HG02943 (cell line): ENCODE results near the gene ECE1.
"Not testable (repeated sequence)": the region's sequence is repeated elsewhere in the genome, so short reads cannot be mapped to it uniquely, and the experiment has no call there.

Source experiments
- ATAC-seq: cut with Tn5 transposase; IDR thresholded peaks from one replicate; pipeline ENCODE4 v1.9.1; 2021; ENCODE audit warnings: mild to moderate bottlenecking, low read depth, moderate library complexity; ENCODE audit not compliant: unreplicated experiment

The ECE1 gene

GRCh38 chr1:21189906-21190500, 100.3 kb downstream of the ECE1 start:
- no peak for ATAC-seq

DNA sequence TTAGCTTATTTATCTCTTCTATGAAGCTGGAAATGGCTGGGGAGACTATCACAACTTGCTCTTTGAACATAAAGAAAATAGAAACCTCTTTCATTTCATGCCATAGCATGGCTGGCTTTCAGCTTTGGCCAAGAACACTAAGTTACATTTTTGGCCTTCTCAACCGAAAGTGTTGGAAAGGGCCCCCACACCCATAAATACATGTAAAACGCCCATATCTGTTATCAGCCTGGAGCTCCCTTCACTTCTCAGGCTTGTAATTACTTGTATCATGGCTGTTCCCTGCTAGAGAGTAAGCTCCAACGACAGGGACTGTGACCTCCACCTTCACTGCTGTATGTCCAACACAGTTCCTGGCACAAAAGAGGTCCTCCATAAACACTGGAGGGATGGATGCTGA, 100.8 kb downstream of the ECE1 start:
- ATAC-seq, result no peak

GRCh38 chr1:21188235-21188634, 102.0 kb downstream of the ECE1 start:
- no peak for ATAC-seq

DNA sequence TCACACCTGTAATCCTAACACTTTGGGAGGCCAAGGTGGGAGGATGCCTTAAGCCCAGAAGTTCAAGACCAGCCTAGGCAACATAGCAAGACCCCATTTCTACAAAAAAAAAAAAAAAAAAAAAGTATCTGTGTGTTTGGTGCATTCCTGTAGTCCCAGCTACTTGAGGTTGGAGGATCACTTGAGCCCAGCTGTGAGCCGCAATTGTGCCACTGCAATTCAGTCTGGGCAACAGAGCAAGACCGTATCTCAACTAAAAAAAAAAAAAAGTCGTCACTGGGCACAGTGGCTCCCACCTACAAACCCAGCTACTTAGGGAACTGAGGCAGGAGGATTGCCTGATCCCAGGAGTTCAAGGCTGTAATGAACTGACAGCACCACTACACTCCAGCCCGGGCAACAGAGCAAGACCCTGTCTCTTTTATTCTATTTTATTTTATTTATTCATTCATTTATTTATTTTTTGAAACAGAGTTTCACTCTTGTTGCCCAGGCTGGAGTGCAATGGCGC, 105.0 kb downstream of the ECE1 start:
- ATAC-seq, result no peak

GRCh38 chr1:21184276-21184675, 106.0 kb downstream of the ECE1 start:
- no peak for ATAC-seq

DNA sequence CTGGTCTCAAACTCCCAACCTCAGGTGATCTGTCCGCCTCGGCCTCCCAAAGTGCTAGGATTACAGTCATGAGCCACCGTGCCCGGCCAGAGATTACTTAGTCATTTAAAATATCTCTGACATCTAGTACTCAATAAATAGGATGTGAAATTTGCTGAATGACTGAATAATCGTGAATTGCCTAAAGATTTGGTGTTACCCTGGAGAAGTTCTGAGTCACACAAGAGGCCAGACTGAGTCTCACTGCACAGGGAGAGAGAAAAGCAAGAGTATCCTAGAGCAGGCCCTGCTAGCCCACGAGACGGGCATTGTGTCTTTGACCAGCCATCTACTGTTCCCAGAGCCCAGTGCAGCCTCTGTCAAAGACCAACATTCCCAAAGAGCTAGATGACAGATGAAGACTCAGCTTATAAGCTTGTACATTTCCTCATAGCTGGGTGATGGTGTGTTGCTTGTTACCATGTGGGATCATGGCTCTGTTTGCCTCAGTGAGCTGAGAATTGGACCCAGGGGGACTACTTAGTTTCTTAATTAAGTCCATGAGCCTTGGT, 108.0 kb downstream of the ECE1 start:
- no peak for ATAC-seq

DNA sequence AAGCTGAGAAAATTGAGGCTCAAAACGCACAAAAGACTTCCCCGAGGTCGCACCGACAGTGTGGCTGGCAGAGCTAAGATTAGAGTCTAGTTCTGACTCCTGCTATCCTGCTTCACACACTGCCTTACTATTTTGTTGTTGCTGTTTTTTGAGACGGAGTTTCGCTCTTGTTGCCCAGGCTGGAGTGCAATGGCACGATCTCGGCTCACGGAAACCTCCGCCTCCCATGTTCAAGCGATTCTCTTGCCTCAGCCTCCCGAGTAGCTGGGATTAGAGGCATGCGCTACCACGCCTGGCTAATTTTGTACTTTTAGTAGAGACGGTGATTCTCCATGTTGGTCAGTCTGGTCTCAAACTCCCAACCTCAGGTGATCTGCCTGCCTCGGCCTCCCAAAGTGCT, 112.0 kb downstream of the ECE1 start:
- not testable (repeated sequence) for ATAC-seq

- ATAC-seq, result peak; percentile 91
These were observed 113.4 kb downstream of the ECE1 start, which contains the start of gene EIF4G3 for GRCh38 chr1:21176586-21177555. Gene EIF4G3, minus strand, starts transcription at chr1:21176897. Its CDS starts 174,155 bp downstream, at chr1:21002742.

GRCh38 chr1:21175670-21176581, 114.3 kb downstream of the ECE1 start:
- peak; percentile 10 for ATAC-seq

DNA sequence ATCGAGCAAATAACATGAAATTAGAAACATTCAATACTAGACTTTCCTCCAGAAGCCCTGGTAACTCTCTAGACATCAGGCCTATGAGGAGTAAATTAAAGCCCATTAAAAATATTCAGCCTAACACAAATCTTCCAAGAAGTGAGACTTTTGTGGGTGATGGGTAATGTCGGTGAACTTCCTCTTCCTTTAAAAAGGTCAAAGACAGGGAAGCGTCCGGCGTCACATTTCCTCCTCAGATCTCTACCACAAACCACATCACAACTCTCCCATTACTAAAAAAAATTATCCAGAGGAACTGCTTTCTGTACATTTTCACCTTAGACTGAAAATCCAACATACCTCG, 115.0 kb downstream of the ECE1 start:
- no peak for ATAC-seq

DNA sequence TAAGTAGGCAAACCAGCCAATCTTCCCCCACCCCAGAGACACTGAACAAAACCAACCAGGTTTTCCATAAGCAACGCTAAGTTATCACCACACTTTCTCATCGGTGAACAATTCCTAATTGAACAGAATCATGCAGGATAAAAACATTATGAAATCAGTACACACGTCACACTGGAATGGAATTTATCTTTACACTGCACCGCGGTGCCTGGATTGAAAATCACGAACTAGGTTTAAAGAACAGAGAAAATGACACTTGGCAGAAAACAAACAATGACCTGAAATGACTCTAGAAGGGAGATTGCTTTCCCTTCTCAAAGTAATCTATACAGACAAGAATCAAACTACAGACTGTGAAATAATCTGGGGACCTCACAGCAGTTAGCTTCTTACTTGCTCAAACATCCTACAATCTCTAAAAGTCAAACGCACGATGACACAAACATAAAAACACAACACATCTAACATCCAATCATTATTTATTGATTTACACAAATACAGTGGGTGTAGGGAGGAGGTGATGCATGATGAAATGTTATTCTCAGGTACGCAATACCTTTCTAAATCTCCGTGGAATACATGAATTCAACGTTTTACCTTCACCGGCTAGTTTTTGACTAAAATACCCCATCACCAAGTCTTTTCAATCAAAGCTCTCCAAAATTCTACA, 115.5 kb downstream of the ECE1 start:
- ATAC-seq, result no peak

- no peak for ATAC-seq
These were observed 116.0 kb downstream of the ECE1 start for GRCh38 chr1:21174230-21174629.

- ATAC-seq, result not testable (repeated sequence)
These were observed 117.2 kb downstream of the ECE1 start for GRCh38 chr1:21173096-21173495.

GRCh38 chr1:21170837-21171236, 119.4 kb downstream of the ECE1 start:
- ATAC-seq, result not testable (repeated sequence)

DNA sequence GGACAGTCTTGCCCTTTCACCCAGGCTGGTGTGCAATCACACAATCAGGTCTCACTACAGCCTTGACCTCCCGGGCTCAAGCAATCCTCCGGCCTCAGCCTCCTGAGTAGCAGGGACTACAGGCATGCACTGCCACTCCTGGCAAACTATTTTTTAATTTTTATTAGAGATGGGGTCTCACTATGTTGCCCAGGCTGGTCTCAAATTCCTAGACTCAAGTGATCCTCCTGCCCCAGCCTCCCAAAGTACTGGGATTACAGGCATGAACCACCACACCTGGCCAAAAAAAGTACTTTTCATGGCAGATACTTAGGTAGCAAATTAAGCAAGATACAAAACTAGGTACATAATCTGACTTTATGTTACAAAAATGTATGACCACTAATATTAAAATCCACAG, 121.8 kb downstream of the ECE1 start:
- no peak for ATAC-seq
